H1 (cell line): ENCODE data around the gene ALDOA. TPM values are rescaled to one million over a fixed set of nuclear protein-coding genes. Genes with fewer than 3 reads are reported as not detected.

ENCODE experiments used
- CTCF ChIA-PET: fragments of 300-600 bp; sonication (Branson Sonifier 250); formaldehyde crosslinking; loops from one replicate; lab custom pipeline; 2021; ENCODE audit not compliant: partially characterized antibody; lab: Charles Lee
- POLR2A ChIA-PET: fragments of 300-600 bp; sonication (Branson Sonifier 250); formaldehyde crosslinking; loops from one replicate; lab custom pipeline; 2021; ENCODE audit warnings: inconsistent platforms; ENCODE audit not compliant: partially characterized antibody; lab: Charles Lee
- DNase-seq, 2 experiments: peaks; one replicate each; pipeline versions ENCODE4 v3.0.0 to v3.0.0-alpha.2; 2010 to 2022; ENCODE audit warnings: low spot score in 2 of 2, low read depth in 1 of 2, mixed read lengths in 1 of 2
- FAIRE-seq: peaks from 2 replicates; lab custom pipeline; 2011; peaks lifted over from hg19 to GRCh38; lab: Jason Lieb, UNC
- H2AFZ ChIP-seq: 2 replicates; pipeline ENCODE4 v1.8.1; 2012; ENCODE audit warnings: low read length, inconsistent platforms
- H2AK5ac ChIP-seq: 2 replicates; pipeline ENCODE4 v1.6.1; 2013; ENCODE audit warnings: low read depth, low read length
- H2BK120ac ChIP-seq: replicated peaks from 2 replicates; pipeline ENCODE3; 2013; ENCODE audit warnings: low read depth, low read length, inconsistent platforms
- H2BK12ac ChIP-seq: 2 replicates; pipeline ENCODE4 v1.6.1; 2013; ENCODE audit warnings: low read depth, low read length
- H2BK15ac ChIP-seq: 2 replicates; pipeline ENCODE4 v1.6.1; 2013; ENCODE audit warnings: low read length
- H2BK20ac ChIP-seq: 2 replicates; pipeline ENCODE4 v1.6.1; 2013; ENCODE audit warnings: low read length
- H2BK5ac ChIP-seq: 2 replicates; pipeline ENCODE4 v1.6.1; 2013; ENCODE audit warnings: low read depth, low read length
- H3K14ac ChIP-seq: 2 replicates; pipeline ENCODE4 v1.6.1; 2013; ENCODE audit warnings: inconsistent platforms; ENCODE audit not compliant: insufficient read length
- H3K18ac ChIP-seq: 2 replicates; pipeline ENCODE4 v1.6.1; 2013; ENCODE audit warnings: low read length; ENCODE audit errors: extremely low read depth
- H3K23ac ChIP-seq: 2 replicates; pipeline ENCODE4 v1.6.1; 2013; ENCODE audit warnings: inconsistent platforms; ENCODE audit not compliant: insufficient read length
- H3K23me2 ChIP-seq: 2 replicates; pipeline ENCODE4 v1.6.1; 2013; ENCODE audit warnings: low read depth, low read length
- H3K27ac ChIP-seq: 2 replicates; pipeline ENCODE4 v1.6.1; 2011; ENCODE audit warnings: low read depth, low read length, inconsistent platforms
- H3K27me3 ChIP-seq, 4 experiments: replicated peaks in 1 of 4; 1 replicate in 1 of 4; 2 replicates in 3 of 4; pipeline versions ENCODE4 v1.6.1 to v1.8.1; 2011 to 2013; ENCODE audit warnings: low read length in 3 of 4, mild to moderate bottlenecking in 3 of 4, inconsistent platforms in 2 of 4, mixed read lengths in 2 of 4, moderate library complexity in 1 of 4; ENCODE audit not compliant: control insufficient read depth in 3 of 4, insufficient read depth in 3 of 4; ENCODE audit errors: extremely low read depth in 1 of 4
- H3K36me3 ChIP-seq, 4 experiments: 2 replicates each; pipeline versions ENCODE4 v1.6.1 to v1.8.1; 2011 to 2013; ENCODE audit warnings: mild to moderate bottlenecking in 4 of 4, low read length in 3 of 4, moderate library complexity in 2 of 4, control low read depth in 1 of 4, inconsistent platforms in 1 of 4; ENCODE audit not compliant: insufficient read depth in 4 of 4, control insufficient read depth in 2 of 4
- H3K4ac ChIP-seq: replicated peaks from 2 replicates; pipeline ENCODE3; 2013; ENCODE audit warnings: low read length, low read depth, mixed read lengths, inconsistent platforms; ENCODE audit not compliant: insufficient read length
- H3K4me1 ChIP-seq, 4 experiments: replicated peaks in 1 of 4; 1 replicate in 1 of 4; 2 replicates in 3 of 4; pipeline versions ENCODE4 v1.6.1 to v1.8.1; 2011 to 2013; ENCODE audit warnings: low read length in 3 of 4, inconsistent platforms in 2 of 4, mixed read lengths in 1 of 4; ENCODE audit not compliant: insufficient read depth in 4 of 4, control insufficient read depth in 3 of 4
- H3K4me2 ChIP-seq, 2 experiments: 2 replicates each; pipeline versions ENCODE4 v1.6.1 to v1.8.1; 2011 to 2013; ENCODE audit warnings: low read depth in 2 of 2, low read length in 2 of 2, control low read depth in 1 of 2, inconsistent platforms in 1 of 2, mild to moderate bottlenecking in 1 of 2; ENCODE audit not compliant: insufficient read depth in 1 of 2
- H3K4me3 ChIP-seq, 4 experiments: fragments of 200-600, 300-600 bp in 1 of 4; sonication (generic), shearing (Covaris generic), sonication (Bioruptor Twin) in 1 of 4; 2 replicates each; pipeline versions ENCODE4 v1.5.1 to v1.8.1; 2011 to 2016; ENCODE audit warnings: low read length in 4 of 4, low read depth in 3 of 4, control low read depth in 2 of 4, inconsistent platforms in 2 of 4, mild to moderate bottlenecking in 2 of 4, mixed read lengths in 1 of 4, moderate library complexity in 1 of 4; ENCODE audit not compliant: insufficient read depth in 2 of 4; ENCODE audit errors: extremely low read depth in 1 of 4
- H3K56ac ChIP-seq: replicated peaks from 2 replicates; pipeline ENCODE3; 2013; ENCODE audit warnings: low read depth, mild to moderate bottlenecking, mixed read lengths, low read length, inconsistent platforms; ENCODE audit not compliant: insufficient read length
- H3K79me1 ChIP-seq: 2 replicates; pipeline ENCODE4 v1.6.1; 2013; ENCODE audit warnings: low read depth, low read length, control low read depth
- H3K79me2 ChIP-seq, 2 experiments: 2 replicates each; pipeline versions ENCODE4 v1.6.1 to v1.8.1; 2012 to 2013; ENCODE audit warnings: low read length in 2 of 2, mild to moderate bottlenecking in 2 of 2, inconsistent platforms in 1 of 2; ENCODE audit not compliant: insufficient read depth in 2 of 2, control insufficient read depth in 1 of 2
- H3K9ac ChIP-seq, 4 experiments: replicated peaks in 1 of 4; 1 replicate in 1 of 4; 2 replicates in 3 of 4; pipeline versions ENCODE4 v1.6.1 to v1.8.1; 2011 to 2013; ENCODE audit warnings: low read depth in 3 of 4, low read length in 3 of 4, control low read depth in 2 of 4, mild to moderate bottlenecking in 2 of 4, moderate library complexity in 2 of 4, inconsistent platforms in 1 of 4; ENCODE audit errors: extremely low read depth in 1 of 4
- H3K9me3 ChIP-seq, 2 experiments: 2 replicates each; pipeline versions ENCODE4 v1.6.1 to v1.8.1; 2012 to 2013; ENCODE audit warnings: mild to moderate bottlenecking in 2 of 2, moderate library complexity in 2 of 2, control low read depth in 1 of 2, inconsistent platforms in 1 of 2, low read depth in 1 of 2, low read length in 1 of 2, mixed read lengths in 1 of 2; ENCODE audit not compliant: insufficient read depth in 2 of 2
- H4K20me1 ChIP-seq, 2 experiments: replicated peaks in 1 of 2; 2 replicates each; pipeline versions ENCODE3 to v1.8.1; 2011 to 2013; ENCODE audit warnings: inconsistent platforms in 2 of 2, low read length in 2 of 2, mild to moderate bottlenecking in 1 of 2; ENCODE audit not compliant: insufficient read depth in 2 of 2, control insufficient read depth in 1 of 2
- H4K5ac ChIP-seq: 2 replicates; pipeline ENCODE4 v1.6.1; 2013; ENCODE audit warnings: low read length, low read depth, mixed read lengths, inconsistent platforms; ENCODE audit not compliant: insufficient read length
- H4K8ac ChIP-seq: 2 replicates; pipeline ENCODE4 v1.8.0; 2013; ENCODE audit warnings: mild to moderate bottlenecking, moderate library complexity, low read length, inconsistent platforms; ENCODE audit not compliant: insufficient read depth; ENCODE audit errors: extremely low read depth
- H4K91ac ChIP-seq: replicated peaks from 2 replicates; pipeline ENCODE3; 2013; ENCODE audit warnings: low read length, mixed read lengths, inconsistent platforms; ENCODE audit not compliant: insufficient read length
- CBX5 ChIP-seq: fragments of 300-800, 300-1000 bp; sonication (generic); IDR thresholded peaks from 2 replicates; pipeline ENCODE4 v1.7.1; 2016; ENCODE audit warnings: antibody characterized with exemption, low read length, low read depth
- CEBPB ChIP-seq: IDR thresholded peaks from 2 replicates; pipeline ENCODE4 v1.6.1; 2012; ENCODE audit warnings: low read depth, low read length
- CTCF ChIP-seq, 3 experiments: IDR thresholded peaks; 1 replicate in 2 of 3; 2 replicates in 1 of 3; pipeline versions ENCODE4 v1.5.1 to v1.6.1; 2011; ENCODE audit warnings: low read length in 3 of 3, mild to moderate bottlenecking in 3 of 3, inconsistent platforms in 2 of 3, low read depth in 1 of 3, moderate library complexity in 1 of 3; ENCODE audit not compliant: insufficient read depth in 1 of 3; ENCODE audit errors: control extremely low read depth in 1 of 3
- EP300 ChIP-seq, 2 experiments: IDR thresholded peaks; 1 replicate in 1 of 2; 2 replicates in 1 of 2; pipeline ENCODE4 v1.6.1; 2011 to 2012; ENCODE audit warnings: low read depth in 2 of 2, low read length in 2 of 2, mild to moderate bottlenecking in 2 of 2, borderline replicate concordance in 1 of 2, inconsistent platforms in 1 of 2, moderate library complexity in 1 of 2
- HDAC2 ChIP-seq, 2 experiments: fragments of 300-600 bp in 1 of 2; sonication (generic) in 1 of 2; IDR thresholded peaks; 2 replicates each; pipeline ENCODE4 v1.6.1; 2011 to 2012; ENCODE audit warnings: low read depth in 2 of 2, low read length in 2 of 2, mild to moderate bottlenecking in 2 of 2, moderate library complexity in 2 of 2, borderline replicate concordance in 1 of 2, inconsistent platforms in 1 of 2
- KDM4A ChIP-seq: IDR thresholded peaks from one replicate; pipeline ENCODE4 v1.7.1; 2012; ENCODE audit warnings: low read depth, mild to moderate bottlenecking, moderate library complexity, low read length, inconsistent platforms; ENCODE audit not compliant: severe bottlenecking
- ZNF274 ChIP-seq: IDR thresholded peaks from 2 replicates; pipeline ENCODE4 v1.7.0; 2012; ENCODE audit warnings: low read length, borderline replicate concordance; ENCODE audit errors: extremely low read depth
- WGBS, 2 experiments: shearing (Covaris generic) in 1 of 2; methylation state at CpG; one replicate each; pipeline versions ENCODE4 v1.1.6 to v1.1.7; 2013 to 2015; ENCODE audit warnings: low lambda C conversion rate in 2 of 2, mixed read lengths in 2 of 2, inconsistent platforms in 1 of 2, low coverage in 1 of 2, missing lambda C conversion rate in 1 of 2; ENCODE audit not compliant: insufficient replicate concordance in 2 of 2, insufficient coverage in 1 of 2, insufficient read length in 1 of 2; ENCODE audit errors: extremely low coverage in 1 of 2, missing lambda C conversion rate in 1 of 2; 5-methylcytosine and 5-hydroxymethylcytosine counted together
- polyA plus RNA-seq, 7 experiments: library from polyadenylated mRNA; depleted of rRNA in 3 of 7; stranded (reverse) in 5 of 7; unstranded in 2 of 7; fragments of >200 nt in 5 of 7; fragments of 200-250 nt in 2 of 7; gene quantifications; 1 replicate in 5 of 7; 2 replicates in 1 of 7; 4 replicates in 1 of 7; pipeline versions ENCODE4 v1.2.1 to v1.2.3, GENCODE V29; 2011 to 2013; ENCODE audit warnings: missing spikeins in 2 of 7, mixed read lengths in 2 of 7
- total RNA-seq: library from RNA; stranded (reverse); fragmentation: NEBNext Ultra II Directional; extraction: Animal tissue kit (Norgen Biotek cat#: 25700); gene quantifications from 2 replicates; pipeline ENCODE4 v1.2.1, GENCODE V29; 2021

Gene ALDOA
- total and polyA plus RNA-seq, 2 of the 8 experiments (the other 6 are each of a cell fraction or from before 2014, with no cell fraction given), result 1,072 to 1,083 TPM

- Histone ChIP-seq H2BK120ac (no peak overlapping the region), H3K4ac (no peak overlapping the region), H3K79me2 (no peaks in the 10 kb centered on the region), H3K9ac (peak overlapping the region in 2 of 4 experiments; percentile 16 to 63; a peak in 3 of 7 replicates), H2BK12ac (no peak overlapping the region), H3K56ac (peak overlapping the region; percentile 21), H3K4me2 (peak overlapping the region; percentile 76 to 94), H2BK5ac (no peak overlapping the region), H3K36me3 (no peaks in the 10 kb centered on the region), H3K9me3 (no peaks in the 10 kb centered on the region), H2AFZ (0 out of 2 replicates have a peak overlapping the region, but pooled peaks have one; percentile 77), H3K18ac (no peak overlapping the region), H4K8ac (no peak overlapping the region; the same call in 1 of the 2 replicates), H2BK15ac (no peak overlapping the region), H3K27ac (no peak overlapping the region), H3K4me1 (peaks cover 0 to 4% (median 2%) of the 10 kb centered on the region in 4 experiments; a peak in 3 of 7 replicates), H3K23me2 (peaks cover 6% of the 10 kb centered on the region), H4K20me1 (no peaks in the 10 kb centered on the region), H4K5ac (no peak overlapping the region), H3K4me3 (peak overlapping the region; percentile 68 to 80 (median 78)), H3K79me1 (no peaks in the 10 kb centered on the region), H3K27me3 (peaks cover 0 to 5% (median 2%) of the 10 kb centered on the region in 4 experiments; a peak in 2 of 7 replicates), H3K14ac (no peak overlapping the region), H3K23ac (no peak overlapping the region), H4K91ac (no peak overlapping the region), H2AK5ac (no peak overlapping the region), H2BK20ac (no peak overlapping the region)
- DNase-seq (no peak), FAIRE-seq (no peak)
- POLR2A ChIA-PET, result interaction anchor here (0.6 to 7.6 kb wide), 7 partner anchors 9 to 243 kb away, joined by 3 to 88 read pairs (median 4); partner anchors contain the start of genes ALDOA and TLCD3B
- CTCF ChIA-PET, result interaction anchor here (0.8 to 6.1 kb wide), 7 partner anchors 9 to 58 kb away, joined by 3 to 23 read pairs (median 4); partner anchors contain the start of genes TBX6 and TLCD3B
- WGBS, 2 experiments, result 34% methylated on average over 16 of the region's 19 CpGs; no CpG with 5 or more reads in 1 of the 2 experiments
- TF ChIP-seq CEBPB (no peak), CBX5 (no peak), EP300 (IDR thresholded peaks at IDR 0.05; ENCODE audit: borderline replicate concordance in 1 of 2, low read depth in 2 of 2, low read length in 2 of 2) (no peak), CTCF (IDR thresholded peaks at IDR 0.05; ENCODE audit: control extremely low read depth in 1 of 3, insufficient read depth in 1 of 3, low read depth in 1 of 3, low read length in 3 of 3) (no peak; a peak in 1 of 4 replicates), KDM4A (no peak), ZNF274 (no peak), HDAC2 (IDR thresholded peaks at IDR 0.05; ENCODE audit: borderline replicate concordance in 1 of 2, low read depth in 2 of 2, low read length in 2 of 2) (no peak)
Observed at GRCh38 chr16:30053376-30054015, 12.1 kb upstream of the ALDOA start.
